HCT116 (cell line): ENCODE data around the gene TMEM38A. TPM values are rescaled to one million over a fixed set of nuclear protein-coding genes. Genes with fewer than 3 reads are reported as not detected.

Source experiments
- ATAC-seq: fragments of 200-7000 bp; cut with Tn5 transposase; 2 replicates; pipeline ENCODE4 v1.9.1; 2020; ENCODE audit warnings: mild to moderate bottlenecking, moderate library complexity
- BruUV-seq: library from RNA; stranded (reverse); fragments of 400-500 nt; replicated peaks from 2 replicates; lab custom pipeline; 2021; lab: Mats Ljungman, UMichigan
- CTCF ChIA-PET: fragments of 300-600 bp; sonication (Branson Sonifier 250); formaldehyde crosslinking; loops from one replicate; lab custom pipeline; 2021; ENCODE audit warnings: antibody characterized with exemption; lab: Charles Lee
- POLR2A ChIA-PET: fragments of 300-600, 350-600 bp; sonication (Branson Sonifier 250); formaldehyde crosslinking; loops from one replicate; lab custom pipeline; 2021; ENCODE audit warnings: antibody characterized with exemption; lab: Charles Lee
- RAD21 ChIA-PET, 2 experiments: fragments of 300-600 bp; sonication (Branson Sonifier 250); formaldehyde crosslinking; loops; one replicate each; lab custom pipeline; 2023; ENCODE audit warnings: low total read pairs in 2 of 2; ENCODE audit not compliant: uncharacterized antibody in 2 of 2, unreplicated experiment in 2 of 2, low non-redundant PET in 1 of 2; lab: Charles Lee
- DNase-seq: peaks from one replicate; pipeline ENCODE4 v3.0.0-alpha.2; 2010; ENCODE audit warnings: low read depth, low spot score
- H2AFZ ChIP-seq: fragments of 200-600 bp; shearing (Covaris generic), sonication (generic); 2 replicates; pipeline ENCODE4 v1.6.1; 2017; ENCODE audit warnings: low read depth, mixed run types, mixed read lengths, antibody characterized with exemption, low read length; ENCODE audit not compliant: poor library complexity, severe bottlenecking
- H3K27ac ChIP-seq: 2 replicates; pipeline ENCODE4 v1.5.1; 2012; ENCODE audit warnings: low read depth, low read length
- H3K27me3 ChIP-seq: fragments of 200-600 bp; sonication (generic); 2 replicates; pipeline ENCODE4 v1.6.1; 2016; ENCODE audit warnings: mixed run types, low read length, mixed read lengths; ENCODE audit not compliant: insufficient read depth
- H3K36me3 ChIP-seq, 2 experiments: fragments of 200-500 bp in 1 of 2; fragments of 200-600 bp in 1 of 2; sonication (Bioruptor generic) in 1 of 2; sonication (generic) in 1 of 2; 2 replicates each; pipeline versions ENCODE4 v1.5.1 to v1.6.1; 2014 to 2016; ENCODE audit warnings: low read length in 2 of 2, inconsistent platforms in 1 of 2, mixed read lengths in 1 of 2, mixed run types in 1 of 2; ENCODE audit not compliant: insufficient read depth in 2 of 2, control insufficient read depth in 1 of 2
- H3K4me1 ChIP-seq, 2 experiments: fragments of 200-600 bp in 1 of 2; sonication (generic) in 1 of 2; 2 replicates each; pipeline versions ENCODE4 v1.5.1 to v1.6.1; 2012 to 2017; ENCODE audit warnings: low read length in 2 of 2, inconsistent platforms in 1 of 2, mild to moderate bottlenecking in 1 of 2, mixed read lengths in 1 of 2, mixed run types in 1 of 2, moderate library complexity in 1 of 2; ENCODE audit not compliant: insufficient read depth in 2 of 2, control insufficient read depth in 1 of 2
- H3K4me2 ChIP-seq: fragments of 200-600 bp; sonication (generic); 2 replicates; pipeline ENCODE4 v1.6.1; 2017; ENCODE audit warnings: mixed run types, low read length, mixed read lengths
- H3K4me3 ChIP-seq, 2 experiments: fragments of 200-600 bp in 1 of 2; sonication (generic) in 1 of 2; replicated peaks in 1 of 2; 2 replicates each; pipeline ENCODE4 v1.5.1; 2011 to 2016; ENCODE audit warnings: low read length in 2 of 2, control low read depth in 1 of 2, low read depth in 1 of 2, mild to moderate bottlenecking in 1 of 2, mixed read lengths in 1 of 2, mixed run types in 1 of 2
- H3K79me2 ChIP-seq: fragments of 200-600 bp; sonication (generic); 2 replicates; pipeline ENCODE4 v1.6.1; 2017; ENCODE audit warnings: mild to moderate bottlenecking, mixed run types, low read length, moderate library complexity, mixed read lengths; ENCODE audit not compliant: insufficient read depth
- H3K9ac ChIP-seq: fragments of 200-600 bp; sonication (generic); 2 replicates; pipeline ENCODE4 v1.6.1; 2016; ENCODE audit warnings: low read length, mixed read lengths
- H3K9me2 ChIP-seq: fragments of 200-600 bp; sonication (generic), shearing (Covaris generic); 2 replicates; pipeline ENCODE4 v1.6.1; 2017; ENCODE audit warnings: mixed run types, mild to moderate bottlenecking, moderate library complexity; ENCODE audit not compliant: insufficient read depth
- H3K9me3 ChIP-seq, 2 experiments: fragments of 200-500 bp in 1 of 2; fragments of 200-600 bp in 1 of 2; sonication (Bioruptor generic) in 1 of 2; sonication (generic) in 1 of 2; 2 replicates each; pipeline ENCODE4 v1.6.1; 2014 to 2017; ENCODE audit warnings: low read length in 2 of 2, mixed read lengths in 2 of 2, inconsistent platforms in 1 of 2, low read depth in 1 of 2, mild to moderate bottlenecking in 1 of 2, mixed run types in 1 of 2, moderate library complexity in 1 of 2; ENCODE audit not compliant: control insufficient read depth in 1 of 2, insufficient read depth in 1 of 2
- H4K20me1 ChIP-seq: fragments of 200-600 bp; sonication (generic), shearing (Covaris generic); 2 replicates; pipeline ENCODE4 v1.6.1; 2017; ENCODE audit warnings: mixed run types, mild to moderate bottlenecking, moderate library complexity; ENCODE audit not compliant: insufficient read depth
- CBX3 ChIP-seq: IDR thresholded peaks from 2 replicates; pipeline ENCODE4 v1.6.1; 2012; ENCODE audit warnings: low read depth
- CEBPB ChIP-seq: IDR thresholded peaks from 2 replicates; pipeline ENCODE4 v1.6.1; 2012; ENCODE audit warnings: low read depth
- CTCF ChIP-seq, 3 experiments: fragments of 200-600 bp in 1 of 3; sonication (generic) in 1 of 3; IDR thresholded peaks in 2 of 3; conservative IDR thresholded peaks in 1 of 3; 2 replicates each; pipeline ENCODE4 v1.5.1; 2012 to 2017; ENCODE audit warnings: low read depth in 2 of 3, low read length in 2 of 3, antibody characterized with exemption in 1 of 3, borderline replicate concordance in 1 of 3, control low read depth in 1 of 3, mild to moderate bottlenecking in 1 of 3, mixed read lengths in 1 of 3, mixed run types in 1 of 3, moderate library complexity in 1 of 3; ENCODE audit not compliant: insufficient read depth in 1 of 3
- ELF1 ChIP-seq: IDR thresholded peaks from 2 replicates; pipeline ENCODE4 v1.6.1; 2012; ENCODE audit warnings: low read depth, borderline replicate concordance
- FOSL1 ChIP-seq: IDR thresholded peaks from 2 replicates; pipeline ENCODE4 v1.6.1; 2012; ENCODE audit warnings: low read depth
- MAX ChIP-seq: IDR thresholded peaks from 2 replicates; pipeline ENCODE4 v1.6.1; 2012
- POLR2A ChIP-seq: IDR thresholded peaks from 2 replicates; pipeline ENCODE4 v1.7.0; 2011; ENCODE audit warnings: borderline replicate concordance; ENCODE audit not compliant: insufficient read depth, insufficient read length; ENCODE audit errors: extremely low read depth
- POLR2AphosphoS5 ChIP-seq: IDR thresholded peaks from 2 replicates; pipeline ENCODE4 v1.6.1; 2011; ENCODE audit warnings: mild to moderate bottlenecking, low read depth, low read length, moderate library complexity
- REST ChIP-seq: IDR thresholded peaks from 2 replicates; pipeline ENCODE4 v1.6.1; 2012; ENCODE audit warnings: low read depth
- SRF ChIP-seq: IDR thresholded peaks from 2 replicates; pipeline ENCODE4 v1.6.1; 2012; ENCODE audit warnings: low read depth
- TCF7L2 ChIP-seq: IDR thresholded peaks from 2 replicates; pipeline ENCODE4 v1.7.0; 2011; ENCODE audit warnings: borderline replicate concordance, inconsistent platforms; ENCODE audit not compliant: insufficient read depth, insufficient read length; ENCODE audit errors: extremely low read depth
- YY1 ChIP-seq: IDR thresholded peaks from 2 replicates; pipeline ENCODE4 v1.6.1; 2011; ENCODE audit warnings: low read length, low read depth, moderate library complexity, mild to moderate bottlenecking; ENCODE audit not compliant: insufficient replicate concordance; ENCODE audit errors: extremely low read depth
- ZBTB33 ChIP-seq: IDR thresholded peaks from 2 replicates; pipeline ENCODE4 v1.6.1; 2011; ENCODE audit warnings: mild to moderate bottlenecking, low read length, moderate library complexity; ENCODE audit not compliant: insufficient replicate concordance; ENCODE audit errors: extremely low read depth
- ZFX ChIP-seq: fragments of 450-650 bp; IDR thresholded peaks from 2 replicates; pipeline ENCODE4 v1.6.1; 2017
- intact Hi-C: fragments of 100-400 bp; cut with micrococcal nuclease; formaldehyde crosslinking; loops from 2 replicates; pipeline ENCODE4 v1.10.0; 2022
- total RNA-seq: library from RNA; stranded (reverse); gene quantifications from one replicate; pipeline ENCODE4 v1.2.1, GENCODE V29; 2021; ENCODE audit not compliant: unreplicated experiment

TMEM38A gene
- total RNA-seq, 1 experiment from 2014 or later, result 9.0 TPM

GRCh38 chr19:16671652-16672274, 10.8 kb downstream of the TMEM38A start:
- Histone ChIP-seq H2AFZ (no peak overlapping the region), H3K36me3 (no peaks in the 10 kb centered on the region), H4K20me1 (no peaks in the 10 kb centered on the region), H3K4me2 (no peak overlapping the region), H3K9me2 (no peaks in the 10 kb centered on the region), H3K4me1 (peaks cover 0 to 13% of the 10 kb centered on the region in 2 experiments; a peak in 2 of 4 replicates), H3K27ac (no peak overlapping the region), H3K79me2 (no peaks in the 10 kb centered on the region; the same call in 1 of the 2 replicates), H3K9me3 (no peaks in the 10 kb centered on the region)
- ATAC-seq, result no peak
- intact Hi-C loops, result no loop called here
- BruUV-seq, result no TSS peak
- ChIA-PET POLR2A (no interaction called here), RAD21 (no interaction called here)
- TF ChIP-seq CEBPB, result no peak
- TF ChIP-seq ZFX, result no peak
- TF ChIP-seq POLR2A, result no peak
- TF ChIP-seq ELF1, result no peak
- TF ChIP-seq TCF7L2, result no peak
- no peak for TF ChIP-seq MAX
- no peak for TF ChIP-seq ZBTB33
- TF ChIP-seq FOSL1, result no peak
- no peak for TF ChIP-seq POLR2AphosphoS5
- no peak for TF ChIP-seq CBX3
- no peak for TF ChIP-seq CTCF (IDR thresholded peaks at IDR 0.05 in 2 of 3, conservative IDR thresholded peaks at IDR 0.05 in 1 of 3; ENCODE audit: borderline replicate concordance in 1 of 3, insufficient read depth in 1 of 3, low read depth in 2 of 3, low read length in 2 of 3)
- TF ChIP-seq REST, result no peak
- TF ChIP-seq YY1, result no peak
- TF ChIP-seq SRF, result no peak
- TF ChIP-seq, all 23 proteins: peak for 0
- Histone ChIP-seq H3K9ac (no peak overlapping the region), H3K4me3 (no peak overlapping the region), H3K27me3 (no peaks in the 10 kb centered on the region)
- CTCF ChIA-PET, result interaction anchor here (0.5 kb wide), 1 partner anchor 713 kb away, joined by 3 read pairs; no protein-coding TSS in a partner anchor
- DNase-seq, result no peak
